Measurements from ENCODE around the gene KCNK10.

The KCNK10 gene

DNA sequence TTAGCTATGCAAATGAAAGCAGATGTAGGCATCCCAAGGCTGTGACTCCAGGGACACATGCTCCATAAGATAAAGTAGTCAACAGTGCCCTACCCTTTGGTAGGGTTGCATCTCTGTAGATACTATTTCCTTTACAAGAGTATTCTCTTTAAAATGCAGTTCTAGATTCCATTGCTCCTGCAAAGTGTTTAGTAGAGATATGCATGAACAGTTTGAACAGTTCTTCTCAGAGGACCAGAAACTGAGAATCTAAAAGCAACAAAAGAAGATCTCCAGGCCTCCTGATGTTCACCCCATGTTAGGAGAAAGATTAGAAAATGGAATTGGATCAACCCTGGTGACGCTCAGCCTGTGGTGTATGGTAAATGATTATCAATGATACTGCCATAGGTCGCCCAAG, 121.2 kb downstream of the KCNK10 start:
- Histone ChIP-seq H3K27me3 (ENCODE audit: insufficient read depth, low read depth) (no peaks in the 10 kb centered on the region), H3K79me2 (ENCODE audit: insufficient read depth, low read depth) (no peaks in the 10 kb centered on the region), H3K4me2 (no peak overlapping the region), H4K20me1 (ENCODE audit: insufficient read depth) (no peaks in the 10 kb centered on the region), H3K4me1 (ENCODE audit: low read depth, poor library complexity, severe bottlenecking) (no peaks in the 10 kb centered on the region), H3K36me3 (ENCODE audit: insufficient read depth) (no peaks in the 10 kb centered on the region), H2AFZ (ENCODE audit: low read depth) (no peak overlapping the region), H3K4me3 (IDR thresholded peaks at IDR 0.05; ENCODE audit: insufficient read depth, low read depth, low read length) (no peak overlapping the region), H3K27ac (no peak overlapping the region), H3K9ac (no peak overlapping the region)
- TF ChIP-seq, protein P1, sequence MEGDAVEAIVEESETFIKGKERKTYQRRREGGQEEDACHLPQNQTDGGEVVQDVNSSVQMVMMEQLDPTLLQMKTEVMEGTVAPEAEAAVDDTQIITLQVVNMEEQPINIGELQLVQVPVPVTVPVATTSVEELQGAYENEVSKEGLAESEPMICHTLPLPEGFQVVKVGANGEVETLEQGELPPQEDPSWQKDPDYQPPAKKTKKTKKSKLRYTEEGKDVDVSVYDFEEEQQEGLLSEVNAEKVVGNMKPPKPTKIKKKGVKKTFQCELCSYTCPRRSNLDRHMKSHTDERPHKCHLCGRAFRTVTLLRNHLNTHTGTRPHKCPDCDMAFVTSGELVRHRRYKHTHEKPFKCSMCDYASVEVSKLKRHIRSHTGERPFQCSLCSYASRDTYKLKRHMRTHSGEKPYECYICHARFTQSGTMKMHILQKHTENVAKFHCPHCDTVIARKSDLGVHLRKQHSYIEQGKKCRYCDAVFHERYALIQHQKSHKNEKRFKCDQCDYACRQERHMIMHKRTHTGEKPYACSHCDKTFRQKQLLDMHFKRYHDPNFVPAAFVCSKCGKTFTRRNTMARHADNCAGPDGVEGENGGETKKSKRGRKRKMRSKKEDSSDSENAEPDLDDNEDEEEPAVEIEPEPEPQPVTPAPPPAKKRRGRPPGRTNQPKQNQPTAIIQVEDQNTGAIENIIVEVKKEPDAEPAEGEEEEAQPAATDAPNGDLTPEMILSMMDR (conservative IDR thresholded peaks at IDR 0.05; ENCODE audit: low read depth, low read length) = no peak

DNA sequence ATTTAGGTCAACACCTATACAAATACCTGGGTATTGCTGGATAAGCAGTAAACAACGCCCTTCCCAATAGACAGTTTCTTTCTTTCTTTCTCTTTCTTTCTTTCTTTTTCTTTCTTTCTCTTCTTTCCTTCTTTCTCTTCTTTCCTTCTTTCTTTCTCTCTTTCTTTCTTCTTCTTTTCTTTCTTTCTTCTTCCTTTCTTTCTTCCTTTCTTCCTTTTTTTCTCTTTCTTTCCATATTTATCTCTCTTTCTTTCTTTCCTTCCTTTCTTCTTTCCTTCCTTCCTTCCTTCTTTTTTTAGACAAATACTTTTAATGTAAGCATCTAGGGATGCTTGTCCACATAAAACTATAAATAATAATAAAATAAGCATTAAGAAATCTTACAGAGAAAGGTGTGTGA, 123.2 kb downstream of the KCNK10 start:
- Histone ChIP-seq H3K9ac (no peak overlapping the region), H3K4me2 (no peak overlapping the region), H3K36me3 (ENCODE audit: insufficient read depth) (no peaks in the 10 kb centered on the region), H4K20me1 (ENCODE audit: insufficient read depth) (no peaks in the 10 kb centered on the region), H3K4me3 (IDR thresholded peaks at IDR 0.05; ENCODE audit: insufficient read depth, low read depth, low read length) (no peak overlapping the region), H3K4me1 (ENCODE audit: low read depth, poor library complexity, severe bottlenecking) (no peaks in the 10 kb centered on the region), H3K27ac (no peak overlapping the region), H3K27me3 (ENCODE audit: insufficient read depth, low read depth) (no peaks in the 10 kb centered on the region), H3K79me2 (ENCODE audit: insufficient read depth, low read depth) (no peaks in the 10 kb centered on the region), H2AFZ (ENCODE audit: low read depth) (no peak overlapping the region)
- TF ChIP-seq, protein P1 (conservative IDR thresholded peaks at IDR 0.05; ENCODE audit: low read depth, low read length) = no peak

DNA sequence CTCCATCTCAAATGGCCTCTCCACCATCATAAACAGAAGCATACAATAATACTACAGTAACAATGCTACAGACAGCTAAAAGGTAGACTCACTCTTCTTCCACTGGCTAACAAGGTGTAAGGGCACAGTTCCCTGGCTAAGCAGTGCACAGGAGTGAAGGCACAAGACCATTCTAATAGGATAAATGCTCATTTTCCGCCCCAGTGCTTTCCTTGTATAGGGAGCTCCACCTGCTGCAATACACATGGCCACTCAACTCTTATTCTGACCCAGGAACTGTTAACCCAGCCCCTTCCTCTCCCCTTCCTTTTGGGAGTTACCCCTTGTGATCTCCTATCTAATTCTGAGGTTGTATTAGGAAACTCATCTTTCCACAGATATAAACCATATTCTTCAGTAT, 124.6 kb downstream of the KCNK10 start:
- H3K36me3 ChIP-seq (ENCODE audit: insufficient read depth) = no peaks in the 10 kb centered on the region
- no peak overlapping the region for H2AFZ ChIP-seq (ENCODE audit: low read depth)
- TF ChIP-seq, protein P1 (conservative IDR thresholded peaks at IDR 0.05; ENCODE audit: low read depth, low read length) = no peak
- no peak overlapping the region for H3K4me2 ChIP-seq
- H3K4me1 ChIP-seq (ENCODE audit: low read depth, poor library complexity, severe bottlenecking) = no peaks in the 10 kb centered on the region
- H3K79me2 ChIP-seq (ENCODE audit: insufficient read depth, low read depth) = no peaks in the 10 kb centered on the region
- no peak overlapping the region for H3K4me3 ChIP-seq (IDR thresholded peaks at IDR 0.05; ENCODE audit: insufficient read depth, low read depth, low read length)
- H3K27me3 ChIP-seq (ENCODE audit: insufficient read depth, low read depth) = no peaks in the 10 kb centered on the region
- no peak overlapping the region for H3K27ac ChIP-seq
- H4K20me1 ChIP-seq (ENCODE audit: insufficient read depth) = no peaks in the 10 kb centered on the region
- H3K9ac ChIP-seq = no peak overlapping the region

DNA sequence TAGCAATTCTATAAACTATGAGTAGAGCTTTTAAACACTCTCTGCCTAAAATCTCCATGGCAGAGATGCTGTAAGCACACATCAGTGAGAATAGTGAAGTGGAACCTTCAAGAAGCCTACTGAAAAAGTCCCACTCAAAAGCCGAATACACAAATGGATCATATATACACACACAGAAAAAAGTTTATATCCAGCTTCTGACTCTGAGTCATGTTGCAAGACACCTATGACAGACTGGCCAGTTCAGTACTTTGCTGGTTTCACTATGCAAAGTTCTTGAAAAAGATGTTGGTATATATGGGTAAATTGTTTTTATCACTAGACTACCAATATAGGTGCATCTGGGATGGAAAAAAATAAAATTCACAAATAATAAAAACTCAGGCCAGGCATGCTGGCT, 126.1 kb downstream of the KCNK10 start:
- Histone ChIP-seq H3K27me3 (ENCODE audit: insufficient read depth, low read depth) (no peaks in the 10 kb centered on the region), H3K36me3 (ENCODE audit: insufficient read depth) (no peaks in the 10 kb centered on the region), H3K9ac (no peak overlapping the region), H4K20me1 (ENCODE audit: insufficient read depth) (no peaks in the 10 kb centered on the region), H3K4me3 (IDR thresholded peaks at IDR 0.05; ENCODE audit: insufficient read depth, low read depth, low read length) (no peak overlapping the region), H3K4me2 (no peak overlapping the region), H3K27ac (no peak overlapping the region), H2AFZ (ENCODE audit: low read depth) (no peak overlapping the region), H3K4me1 (ENCODE audit: low read depth, poor library complexity, severe bottlenecking) (no peaks in the 10 kb centered on the region), H3K79me2 (ENCODE audit: insufficient read depth, low read depth) (no peaks in the 10 kb centered on the region)
- TF ChIP-seq, protein P1 (conservative IDR thresholded peaks at IDR 0.05; ENCODE audit: low read depth, low read length) = no peak
